HG03064 (cell line): Measurements from ENCODE around the gene JAKMIP1.
A peak's percentile ranks its signal among the peaks of the same experiment; 100 is the strongest.

Source experiments
- ATAC-seq: cut with Tn5 transposase; IDR thresholded peaks from one replicate; pipeline ENCODE4 v1.9.1; 2021; ENCODE audit warnings: low read depth; ENCODE audit not compliant: unreplicated experiment

Gene JAKMIP1

GRCh38 chr4:6183740-6184139 lies 16.6 kb downstream of the JAKMIP1 start:
- peak; percentile 41 for ATAC-seq

- no peak for ATAC-seq
Measured at GRCh38 chr4:6182376-6183280, 17.7 kb downstream of the JAKMIP1 start.

- peak; percentile 76 for ATAC-seq
Measured at GRCh38 chr4:6180841-6181631, 19.3 kb downstream of the JAKMIP1 start.

DNA sequence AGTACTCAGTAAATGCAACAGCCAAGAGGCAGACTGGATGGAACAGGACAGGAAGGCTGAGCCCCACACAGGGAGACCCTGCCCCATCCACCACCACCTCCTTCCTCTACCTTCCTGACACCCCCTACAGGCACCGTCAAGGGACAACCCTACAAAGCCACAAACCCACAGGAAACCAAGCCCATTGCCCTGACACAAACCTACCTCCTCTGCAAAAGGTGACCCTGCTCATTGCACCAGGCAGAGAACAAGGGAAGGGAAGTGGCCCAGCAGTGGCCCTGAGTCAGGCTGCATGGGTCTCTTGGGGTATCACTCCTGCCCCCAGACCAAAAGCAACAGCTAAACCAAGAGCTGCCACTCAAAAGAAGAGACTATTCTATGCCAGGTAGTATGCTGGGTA lies 21.0 kb downstream of the JAKMIP1 start:
- no peak for ATAC-seq

GRCh38 chr4:6178757-6179156 lies 21.6 kb downstream of the JAKMIP1 start:
- no peak for ATAC-seq

DNA sequence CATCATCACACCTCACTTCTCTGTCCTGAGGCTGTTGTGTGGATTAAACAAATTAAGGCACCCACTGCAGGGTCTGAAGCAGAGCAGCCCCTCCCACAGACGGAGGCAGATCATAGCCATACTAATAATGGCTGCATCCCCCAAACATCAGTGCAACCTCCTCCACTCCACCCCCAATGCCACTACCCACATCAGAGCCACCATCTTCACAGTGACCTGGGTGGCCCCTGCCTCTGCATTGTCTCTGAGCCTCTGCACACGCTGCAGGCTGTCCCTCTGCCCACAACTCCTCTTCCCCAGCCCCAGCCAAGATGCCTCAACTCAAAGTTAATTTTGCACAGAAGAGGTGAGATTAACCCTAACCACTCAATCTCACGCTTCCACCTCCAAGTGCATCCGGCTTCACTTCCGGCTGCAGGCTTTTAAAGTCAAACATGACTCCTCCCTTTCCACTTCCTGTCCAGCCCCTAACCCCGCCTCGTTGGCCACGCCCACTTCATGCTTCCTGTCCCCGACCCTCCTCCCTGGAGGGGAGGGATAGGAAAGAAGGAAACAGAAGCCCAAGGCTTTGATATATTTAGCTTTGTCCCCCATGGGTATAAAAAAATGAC lies 22.7 kb downstream of the JAKMIP1 start:
- no peak for ATAC-seq

DNA sequence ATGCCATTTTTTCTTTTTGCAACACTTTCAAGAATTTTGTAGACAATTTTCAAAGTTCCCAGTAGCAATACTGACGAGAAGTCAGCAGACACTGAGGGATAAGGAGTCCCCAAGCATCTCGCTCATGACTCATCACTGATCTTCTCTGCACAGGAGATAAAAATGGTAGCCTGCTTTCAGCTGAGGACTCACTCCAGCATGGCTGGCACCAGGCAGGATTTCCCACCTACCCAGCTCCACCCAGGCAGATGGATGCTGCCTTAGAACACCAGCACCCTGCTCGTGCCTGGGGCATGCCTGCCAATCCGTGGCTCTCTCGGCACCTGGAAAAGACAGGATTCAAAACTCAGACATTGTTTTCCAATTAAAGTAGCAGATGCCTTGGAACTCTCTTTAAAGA lies 24.9 kb downstream of the JAKMIP1 start:
- ATAC-seq = no peak

DNA sequence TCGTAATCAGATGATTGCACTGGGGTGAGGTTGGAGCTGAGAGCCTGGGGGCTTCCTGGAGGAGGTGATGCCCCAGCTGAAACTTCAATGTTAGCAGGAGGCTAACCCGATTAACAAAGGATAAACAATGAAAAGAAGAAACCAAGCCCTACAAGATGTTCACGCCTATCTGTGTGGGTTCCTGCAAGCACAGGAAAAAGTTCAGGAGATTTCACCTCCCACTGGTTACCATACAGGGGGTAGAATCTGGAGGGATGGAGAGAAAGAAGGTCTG lies 27.5 kb downstream of the JAKMIP1 start:
- ATAC-seq = no peak

DNA sequence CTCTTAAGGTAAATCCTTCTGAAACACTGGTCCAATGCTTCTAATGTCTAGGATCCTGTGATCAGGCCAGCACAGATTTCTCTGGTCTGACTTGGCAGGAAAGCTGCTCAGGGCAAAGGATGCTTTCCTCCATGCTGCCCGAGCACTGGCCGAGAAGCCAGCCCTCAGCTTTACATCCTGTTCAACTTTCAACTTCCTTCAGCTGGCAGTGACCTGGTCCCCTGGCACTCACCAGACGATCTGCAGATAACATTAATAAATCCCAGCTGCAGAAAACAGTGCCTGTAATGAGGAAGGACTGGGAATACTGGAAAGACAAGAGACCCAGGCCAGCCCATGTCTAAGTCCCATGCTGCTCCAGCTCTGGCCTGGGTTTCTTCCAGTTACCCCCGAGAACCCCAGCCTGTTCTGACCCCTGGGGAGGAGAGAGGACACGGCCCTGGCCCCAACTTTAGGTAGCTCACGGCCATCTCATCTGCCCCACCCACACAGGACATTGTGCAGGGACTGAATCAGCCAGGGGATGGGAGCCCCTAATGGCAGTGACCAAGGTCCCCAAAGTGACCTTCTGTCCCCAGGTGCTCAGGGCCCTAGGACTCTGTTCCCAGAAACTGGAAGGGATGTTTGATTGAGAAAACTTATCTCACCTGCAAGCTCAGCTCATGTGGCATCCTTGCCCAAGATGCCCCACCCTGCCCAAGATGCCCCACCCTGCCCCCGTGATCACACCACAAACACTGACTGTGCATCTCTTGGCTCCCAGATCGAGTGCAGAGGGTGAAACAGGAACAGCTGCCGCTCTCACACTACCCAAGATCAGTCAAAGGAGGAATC lies 28.0 kb downstream of the JAKMIP1 start:
- ATAC-seq = no peak

DNA sequence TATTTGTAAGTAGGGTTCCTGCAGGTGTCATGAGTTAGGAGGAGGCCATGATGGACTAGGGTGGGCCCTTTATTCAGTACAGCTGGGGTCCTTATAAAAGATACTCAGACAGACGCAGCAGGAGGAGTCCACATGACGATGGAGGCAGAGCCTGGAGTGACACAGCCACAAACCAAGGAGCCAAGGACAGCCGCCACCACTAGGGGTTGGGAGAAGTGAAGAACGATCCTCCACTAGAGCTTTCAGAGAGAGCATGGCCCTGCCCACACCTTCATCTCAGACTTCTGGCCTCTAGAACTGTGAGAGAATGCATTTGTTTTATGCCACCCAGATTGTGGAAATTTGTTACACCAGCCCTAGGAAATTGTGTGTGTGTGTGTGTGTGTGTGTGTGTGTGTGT lies 31.1 kb downstream of the JAKMIP1 start:
- ATAC-seq = no peak

DNA sequence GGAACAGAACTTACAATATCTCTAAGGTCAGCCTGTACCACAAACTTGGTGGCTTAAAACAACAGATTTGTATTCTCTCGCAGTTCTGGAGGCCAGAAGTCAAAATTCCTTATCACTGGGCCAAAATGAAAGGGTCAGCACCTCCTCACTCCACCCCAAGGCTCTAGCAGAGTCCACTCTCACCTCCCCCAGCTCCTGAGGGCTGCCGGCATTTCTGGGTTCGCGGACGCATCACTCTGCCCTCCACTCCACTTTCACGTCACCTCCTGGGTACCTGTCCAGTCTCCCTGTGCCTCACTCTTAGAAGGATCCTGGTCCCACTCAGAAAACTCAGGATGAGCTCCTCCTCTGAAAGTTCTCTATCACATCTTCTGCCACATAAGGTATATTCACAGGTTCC lies 34.6 kb downstream of the JAKMIP1 start:
- ATAC-seq = no peak

DNA sequence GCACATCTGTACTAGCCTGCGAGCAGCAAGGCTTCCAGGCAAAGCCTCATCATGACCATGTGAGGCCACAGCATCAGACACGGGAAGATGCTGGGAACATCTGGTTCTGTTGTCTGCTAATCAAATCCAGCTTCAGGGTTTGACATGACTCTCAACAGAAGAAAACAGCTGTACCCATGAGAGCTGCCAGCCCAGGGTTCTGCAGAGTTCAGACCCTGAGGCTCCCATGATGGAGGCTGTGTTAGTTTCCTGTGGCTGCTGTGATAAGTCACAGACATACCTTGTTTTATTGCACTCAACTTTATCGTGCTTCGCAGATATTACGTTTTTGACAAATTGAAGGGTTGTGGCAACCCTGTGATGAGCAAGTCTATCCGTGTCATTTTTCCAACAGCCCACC lies 37.5 kb downstream of the JAKMIP1 start:
- no peak for ATAC-seq

DNA sequence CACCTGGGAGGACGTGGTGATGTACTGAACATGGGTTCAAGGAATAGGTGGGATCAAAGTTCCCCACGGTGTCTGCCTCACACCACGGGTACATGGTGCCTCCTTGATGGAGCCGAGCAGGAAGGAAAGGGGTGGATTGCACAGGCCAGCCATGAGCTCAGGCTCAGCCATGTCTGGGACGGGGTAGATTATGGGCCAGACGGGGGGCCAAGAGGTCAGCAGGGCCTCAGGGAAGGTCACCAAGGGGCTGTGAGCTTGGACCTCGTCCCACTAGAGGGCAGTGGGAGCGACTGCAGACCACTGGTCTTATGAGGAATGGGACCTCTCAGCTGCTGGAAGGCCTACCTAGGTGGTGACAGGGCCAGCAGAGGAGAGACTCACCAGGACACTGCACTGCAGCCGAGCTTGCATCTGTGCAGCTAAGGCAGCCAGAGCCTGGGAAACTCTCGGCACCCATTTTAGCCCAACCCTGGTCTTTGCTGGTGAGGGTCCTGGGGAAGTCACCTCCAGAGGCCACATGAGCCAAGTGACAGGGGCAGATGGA lies 38.4 kb downstream of the JAKMIP1 start:
- no peak for ATAC-seq

GRCh38 chr4:6160536-6160935 lies 39.8 kb downstream of the JAKMIP1 start:
- ATAC-seq = no peak

DNA sequence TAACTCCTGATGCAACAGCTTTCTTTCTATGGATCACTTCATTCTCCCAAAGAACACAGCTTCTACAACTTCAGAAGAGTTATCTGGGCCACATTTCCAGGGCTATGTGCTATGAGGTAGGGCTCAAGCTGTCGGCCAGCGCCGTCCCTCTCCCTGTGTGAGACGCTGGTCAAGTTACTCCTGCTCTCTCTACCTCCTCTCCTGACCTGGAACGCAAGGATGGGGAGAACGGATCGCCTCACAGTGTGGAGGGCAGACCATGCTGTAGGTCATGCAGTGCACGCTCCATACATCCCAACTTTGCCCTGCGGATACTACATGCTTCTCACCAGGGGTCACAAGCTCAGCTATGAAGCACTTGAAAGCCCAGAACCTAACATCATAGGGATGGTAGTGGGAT lies 42.4 kb downstream of the JAKMIP1 start:
- ATAC-seq = no peak

GRCh38 chr4:6155996-6156750 lies 44.2 kb downstream of the JAKMIP1 start:
- ATAC-seq = no peak

GRCh38 chr4:6154875-6155274 lies 45.5 kb downstream of the JAKMIP1 start:
- no peak for ATAC-seq

- ATAC-seq = no peak
Measured at GRCh38 chr4:6153874-6154273, 46.5 kb downstream of the JAKMIP1 start.

DNA sequence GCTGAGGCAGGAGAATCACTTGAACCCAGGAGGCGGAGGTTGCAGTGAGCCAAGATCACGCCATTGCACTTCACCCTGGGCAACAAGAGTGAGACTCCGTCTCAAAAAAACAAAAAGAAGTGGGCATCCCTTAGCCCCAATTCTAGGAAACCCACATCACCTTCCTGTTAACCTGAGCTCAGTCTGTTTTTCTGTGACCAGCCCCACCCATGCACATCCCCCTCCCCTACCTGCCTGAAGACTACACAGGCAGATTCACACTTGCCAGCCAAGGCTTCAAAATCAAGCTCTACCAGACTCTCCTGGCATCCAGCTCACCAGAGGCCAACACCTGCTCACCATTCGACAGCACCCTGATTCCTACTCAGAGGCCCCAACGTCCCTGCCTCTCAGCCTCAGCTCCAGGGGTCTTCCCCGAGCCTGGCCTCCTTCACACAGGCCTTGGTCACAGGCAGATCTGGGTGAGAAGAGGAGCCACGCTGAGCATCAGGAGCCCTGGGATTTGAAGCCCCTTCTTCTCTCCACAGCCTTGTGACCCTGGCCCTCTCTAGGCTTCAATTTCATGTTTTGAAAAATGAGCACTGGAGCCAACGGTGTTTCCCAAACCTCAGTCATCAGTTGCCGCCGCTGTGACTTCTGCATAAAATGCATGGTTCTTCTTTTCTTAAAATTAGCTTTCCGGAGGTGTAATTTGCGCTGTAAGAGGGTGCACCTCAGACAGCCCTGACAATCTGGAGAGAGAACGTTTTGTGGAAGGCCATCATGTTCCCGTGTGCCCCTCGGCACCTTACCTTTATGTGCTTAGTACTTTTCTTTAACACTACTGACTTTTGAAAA lies 47.3 kb downstream of the JAKMIP1 start:
- no peak for ATAC-seq
